H7 (cell line): ENCODE data around the gene SLC9A9. TPM values are rescaled to one million over a fixed set of nuclear protein-coding genes. Genes with fewer than 3 reads are reported as not detected.

Experiments used
- DNase-seq: peaks from one replicate; pipeline ENCODE4 v3.0.0; 2012
- H3K27me3 ChIP-seq: 2 replicates; pipeline ENCODE4 v1.6.0; 2011; ENCODE audit warnings: mild to moderate bottlenecking, low read length; ENCODE audit not compliant: control insufficient read depth, insufficient read depth
- H3K36me3 ChIP-seq: replicated peaks from 2 replicates; pipeline ENCODE4 v1.5.1; 2011; ENCODE audit warnings: low read length; ENCODE audit not compliant: control insufficient read depth, insufficient read depth
- H3K4me3 ChIP-seq: 2 replicates; pipeline ENCODE4 v1.5.1; 2011; ENCODE audit warnings: low read depth, mild to moderate bottlenecking, control low read depth, low read length, moderate library complexity; ENCODE audit not compliant: insufficient read depth
- total RNA-seq: library from RNA; depleted of rRNA; stranded (reverse); fragments of >200 nt; shearing (Covaris generic); gene quantifications from 2 replicates; pipeline ENCODE4 v1.2.3, GENCODE V29; 2014; rRNA removed

SLC9A9 gene
- total RNA-seq, 1 experiment from 2014 or later = 4.1 TPM

- no peaks in the 10 kb centered on the region for H3K36me3 ChIP-seq
- H3K4me3 ChIP-seq = no peak overlapping the region
- no peak for DNase-seq
- H3K27me3 ChIP-seq = no peaks in the 10 kb centered on the region
Observed at GRCh38 chr3:143218166-143218835, 630.0 kb downstream of the SLC9A9 start.

- no peaks in the 10 kb centered on the region for H3K27me3 ChIP-seq
- no peaks in the 10 kb centered on the region for H3K36me3 ChIP-seq
- H3K4me3 ChIP-seq = no peak overlapping the region
- no peak for DNase-seq
Observed at GRCh38 chr3:143217283-143217682, 631.0 kb downstream of the SLC9A9 start.

- Histone ChIP-seq H3K27me3 (no peaks in the 10 kb centered on the region), H3K36me3 (no peaks in the 10 kb centered on the region), H3K4me3 (no peak overlapping the region)
- no peak for DNase-seq
Observed at GRCh38 chr3:143216709-143217182, 631.5 kb downstream of the SLC9A9 start.

Other genes with a start within 250 kb of the SLC9A9 start
- 58.9 and 89.9 TPM in 2 replicates for gene DIPK2A, start 123.4 kb upstream of the SLC9A9 start, total RNA-seq